GM12878 (cell line): ENCODE data around the gene LY9. TPM values are rescaled to one million over a fixed set of nuclear protein-coding genes. Genes with fewer than 3 reads are reported as not detected.

Experiments
- FOS ChIP-seq: IDR thresholded peaks from 3 replicates; pipeline ENCODE4 v1.6.1; 2011; ENCODE audit warnings: borderline replicate concordance; ENCODE audit not compliant: insufficient read length; ENCODE audit errors: extremely low read depth
- IKZF1 ChIP-seq: fragments of 450-650 bp; conservative IDR thresholded peaks from 2 replicates; pipeline ENCODE4 v1.6.1; 2017; ENCODE audit warnings: antibody characterized with exemption, mild to moderate bottlenecking
- ZNF207 ChIP-seq: fragments of 450-650 bp; IDR thresholded peaks from 2 replicates; pipeline ENCODE4 v1.6.1; 2014; ENCODE audit warnings: antibody characterized with exemption, mild to moderate bottlenecking, borderline replicate concordance
- ZNF274 ChIP-seq: IDR thresholded peaks from one replicate; pipeline ENCODE4 v1.8.0; 2011; ENCODE audit not compliant: insufficient read length, insufficient read depth
- polyA plus RNA-seq, 11 experiments: library from polyadenylated mRNA; depleted of rRNA in 4 of 11; unstranded in 6 of 11; stranded (reverse) in 5 of 11; fragments of >200 nt; fragmentation: Nextera tagmentation in 4 of 11; fragmentation: Illumina TruSeq in 1 of 11; extraction: Ambion mirVana in 4 of 11; extraction: Trizol in 1 of 11; gene quantifications; 1 replicate in 1 of 11; 2 replicates in 10 of 11; pipeline versions ENCODE4 v1.2.1 to v1.2.3, GENCODE V29; 2011 to 2016; ENCODE audit warnings: inconsistent platforms in 2 of 11, missing spikeins in 2 of 11, low read depth in 1 of 11
- total RNA-seq, 4 experiments: library from RNA; depleted of rRNA in 3 of 4; stranded (reverse); fragments of >200 nt in 3 of 4; fragmentation: Illumina TruSeq in 1 of 4; extraction: Trizol in 1 of 4; gene quantifications; 2 replicates each; pipeline versions ENCODE4 v1.2.1 to v1.2.3, GENCODE V29; 2013 to 2021
- TF ChIP-seq, protein P1 (sequence below): fragments of 450-650 bp; IDR thresholded peaks from 2 replicates; pipeline ENCODE4 v1.6.1; 2016; ENCODE audit warnings: mild to moderate bottlenecking, moderate library complexity, borderline replicate concordance
- TF ChIP-seq, protein P2 (sequence below): fragments of 450-650 bp; IDR thresholded peaks from 2 replicates; pipeline ENCODE4 v1.6.1; 2016; ENCODE audit warnings: mild to moderate bottlenecking

Gene LY9
- total and polyA plus RNA-seq, 10 of the 15 experiments (the other 5 are each of a cell fraction or from before 2014, with no cell fraction given), result 2.7 to 12.5 (median 9.0) TPM

GRCh38 chr1:160776178-160776577 is 19.8 kb upstream of the LY9 start (continued):
- TF ChIP-seq, protein P1, sequence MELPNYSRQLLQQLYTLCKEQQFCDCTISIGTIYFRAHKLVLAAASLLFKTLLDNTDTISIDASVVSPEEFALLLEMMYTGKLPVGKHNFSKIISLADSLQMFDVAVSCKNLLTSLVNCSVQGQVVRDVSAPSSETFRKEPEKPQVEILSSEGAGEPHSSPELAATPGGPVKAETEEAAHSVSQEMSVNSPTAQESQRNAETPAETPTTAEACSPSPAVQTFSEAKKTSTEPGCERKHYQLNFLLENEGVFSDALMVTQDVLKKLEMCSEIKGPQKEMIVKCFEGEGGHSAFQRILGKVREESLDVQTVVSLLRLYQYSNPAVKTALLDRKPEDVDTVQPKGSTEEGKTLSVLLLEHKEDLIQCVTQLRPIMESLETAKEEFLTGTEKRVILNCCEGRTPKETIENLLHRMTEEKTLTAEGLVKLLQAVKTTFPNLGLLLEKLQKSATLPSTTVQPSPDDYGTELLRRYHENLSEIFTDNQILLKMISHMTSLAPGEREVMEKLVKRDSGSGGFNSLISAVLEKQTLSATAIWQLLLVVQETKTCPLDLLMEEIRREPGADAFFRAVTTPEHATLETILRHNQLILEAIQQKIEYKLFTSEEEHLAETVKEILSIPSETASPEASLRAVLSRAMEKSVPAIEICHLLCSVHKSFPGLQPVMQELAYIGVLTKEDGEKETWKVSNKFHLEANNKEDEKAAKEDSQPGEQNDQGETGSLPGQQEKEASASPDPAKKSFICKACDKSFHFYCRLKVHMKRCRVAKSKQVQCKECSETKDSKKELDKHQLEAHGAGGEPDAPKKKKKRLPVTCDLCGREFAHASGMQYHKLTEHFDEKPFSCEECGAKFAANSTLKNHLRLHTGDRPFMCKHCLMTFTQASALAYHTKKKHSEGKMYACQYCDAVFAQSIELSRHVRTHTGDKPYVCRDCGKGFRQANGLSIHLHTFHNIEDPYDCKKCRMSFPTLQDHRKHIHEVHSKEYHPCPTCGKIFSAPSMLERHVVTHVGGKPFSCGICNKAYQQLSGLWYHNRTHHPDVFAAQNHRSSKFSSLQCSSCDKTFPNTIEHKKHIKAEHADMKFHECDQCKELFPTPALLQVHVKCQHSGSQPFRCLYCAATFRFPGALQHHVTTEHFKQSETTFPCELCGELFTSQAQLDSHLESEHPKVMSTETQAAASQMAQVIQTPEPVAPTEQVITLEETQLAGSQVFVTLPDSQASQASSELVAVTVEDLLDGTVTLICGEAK, result no peak
- TF ChIP-seq IKZF1 (peak; percentile 28; the same call in 1 of the 2 replicates), ZNF207 (no peak), ZNF274 (no peak), FOS (no peak)
- TF ChIP-seq, protein P2, sequence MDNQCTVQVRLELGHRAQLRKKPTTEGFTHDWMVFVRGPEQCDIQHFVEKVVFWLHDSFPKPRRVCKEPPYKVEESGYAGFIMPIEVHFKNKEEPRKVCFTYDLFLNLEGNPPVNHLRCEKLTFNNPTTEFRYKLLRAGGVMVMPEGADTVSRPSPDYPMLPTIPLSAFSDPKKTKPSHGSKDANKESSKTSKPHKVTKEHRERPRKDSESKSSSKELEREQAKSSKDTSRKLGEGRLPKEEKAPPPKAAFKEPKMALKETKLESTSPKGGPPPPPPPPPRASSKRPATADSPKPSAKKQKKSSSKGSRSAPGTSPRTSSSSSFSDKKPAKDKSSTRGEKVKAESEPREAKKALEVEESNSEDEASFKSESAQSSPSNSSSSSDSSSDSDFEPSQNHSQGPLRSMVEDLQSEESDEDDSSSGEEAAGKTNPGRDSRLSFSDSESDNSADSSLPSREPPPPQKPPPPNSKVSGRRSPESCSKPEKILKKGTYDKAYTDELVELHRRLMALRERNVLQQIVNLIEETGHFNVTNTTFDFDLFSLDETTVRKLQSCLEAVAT, result no peak
